Left cardiac atrium (tissue), 2 donors: ENCODE measurements around the gene LDHB. TPM values are rescaled to one million over a fixed set of nuclear protein-coding genes. Genes with fewer than 3 reads are reported as not detected.

Source experiments
- total RNA-seq, 2 donors: library from RNA; stranded (reverse); fragmentation: NEBNext Ultra II Directional; extraction: Animal tissue kit (Norgen Biotek cat#: 25700); gene quantifications; one replicate each; pipeline ENCODE4 v1.2.1, GENCODE V29; 2021
- donor health status: DM: no; HTN: yes; CAD: no; lungs with severe emphysema.
- donor health status: DM: yes; HTN: yes; CAD: no.

LDHB gene
- total RNA-seq, 2 donors from 2014 or later, result 1,145 to 1,293 TPM

Other genes with a start within 250 kb of the LDHB start
- 10 to 100 TPM; 10.8 to 13.2 TPM for gene PYROXD1, start 220.2 kb downstream of the LDHB start, total RNA-seq
- gene RECQL, start 156.2 kb downstream of the LDHB start, total RNA-seq, result 10 to 100 TPM; 19.9 to 23.9 TPM
- 10 to 100 TPM; 24.9 to 29.7 TPM for gene GOLT1B, start 156.1 kb downstream of the LDHB start, total RNA-seq
- 1 to 10 TPM; 2.6 to 6.5 TPM for gene SPX, start 131.5 kb downstream of the LDHB start, total RNA-seq
- under 1 TPM in 1 of 2 donors, not detected in 1; 0.62 TPM for gene GYS2, start 53.0 kb downstream of the LDHB start, total RNA-seq
- gene KCNJ8, start 116.9 kb upstream of the LDHB start, total RNA-seq, result 10 to 100 TPM; 21.7 to 31.2 TPM